Stimulated activated naive CD8-positive, alpha-beta T cell treated with anti-CD3 and anti-CD28 coated beads, Interleukin-15, Interleukin-2, amounts not matched to agents 100 U/mL and 50 U/mL, for 24 hours (primary cell): Measurements from ENCODE around the gene PARP6.
A peak's percentile ranks its signal among the peaks of the same experiment; 100 is the strongest.

ENCODE experiments used
- ATAC-seq: fragments of 150-1000 bp; cut with Tn5 transposase; one replicate; pipeline ENCODE4 v1.10.0; 2021
- DNase-seq: peaks from one replicate; pipeline ENCODE4 v3.0.0; 2021

The PARP6 gene

GRCh38 chr15:72272213-72272996, at the start of gene PARP6:
Gene PARP6 (minus strand): TSS chr15:72272554. CDS start chr15:72267477, 5,077 bp downstream.
- ATAC-seq = peak; percentile 99
- peak; percentile 98 for DNase-seq

GRCh38 chr15:72319985-72320671, 47.8 kb upstream of the PARP6 start, which contains the start of gene CELF6:
Gene CELF6 (minus strand): TSS chr15:72320157. CDS start chr15:72319874, 283 bp downstream.
- ATAC-seq (peak; percentile 76), DNase-seq (peak; percentile 76)

- DNase-seq (peak; percentile 64), ATAC-seq (peak; percentile 34)
Observed at GRCh38 chr15:72319360-72319984, 47.1 kb upstream of the PARP6 start.

GRCh38 chr15:72318408-72318942, 46.1 kb upstream of the PARP6 start:
- DNase-seq (no peak), ATAC-seq (no peak)

GRCh38 chr15:72315706-72316370, 43.5 kb upstream of the PARP6 start:
- ATAC-seq (no peak), DNase-seq (no peak)

- DNase-seq (no peak), ATAC-seq (no peak)
Observed at GRCh38 chr15:72313881-72314280, 41.5 kb upstream of the PARP6 start.

- DNase-seq (no peak), ATAC-seq (no peak)
Observed at GRCh38 chr15:72313448-72313840, 41.1 kb upstream of the PARP6 start.

GRCh38 chr15:72312605-72313447, 40.5 kb upstream of the PARP6 start:
- peak; percentile 69 for DNase-seq
- ATAC-seq = peak; percentile 85

GRCh38 chr15:72307026-72307425, 34.7 kb upstream of the PARP6 start:
- no peak for ATAC-seq

GRCh38 chr15:72306211-72306785, 33.9 kb upstream of the PARP6 start:
- ATAC-seq (peak; percentile 55), DNase-seq (peak; percentile 27)

More at GRCh38 chr15:72307026-72307425, 34.7 kb upstream of the PARP6 start:
- no peak for DNase-seq

- ATAC-seq (no peak), DNase-seq (no peak)
Observed at GRCh38 chr15:72304596-72304995, 32.2 kb upstream of the PARP6 start.

- DNase-seq (no peak), ATAC-seq (no peak)
Observed at GRCh38 chr15:72302955-72303354, 30.6 kb upstream of the PARP6 start.

GRCh38 chr15:72289597-72290325, 17.4 kb upstream of the PARP6 start:
- DNase-seq = no peak
- ATAC-seq = no peak

- DNase-seq = no peak
- no peak for ATAC-seq
Observed at GRCh38 chr15:72288796-72289596, 16.6 kb upstream of the PARP6 start.

GRCh38 chr15:72285927-72286516, 13.7 kb upstream of the PARP6 start:
- peak; percentile 57 for DNase-seq
- ATAC-seq = no peak

GRCh38 chr15:72285402-72285801, 13.0 kb upstream of the PARP6 start:
- DNase-seq (no peak), ATAC-seq (no peak)

GRCh38 chr15:72284781-72285180, 12.4 kb upstream of the PARP6 start:
- DNase-seq (no peak), ATAC-seq (no peak)

- ATAC-seq (no peak), DNase-seq (no peak)
Observed at GRCh38 chr15:72281713-72282112, 9.4 kb upstream of the PARP6 start.

GRCh38 chr15:72280751-72281150, 8.4 kb upstream of the PARP6 start:
- no peak for ATAC-seq
- no peak for DNase-seq
